ENCODE data around the gene SCUBE3.

The SCUBE3 gene

DNA sequence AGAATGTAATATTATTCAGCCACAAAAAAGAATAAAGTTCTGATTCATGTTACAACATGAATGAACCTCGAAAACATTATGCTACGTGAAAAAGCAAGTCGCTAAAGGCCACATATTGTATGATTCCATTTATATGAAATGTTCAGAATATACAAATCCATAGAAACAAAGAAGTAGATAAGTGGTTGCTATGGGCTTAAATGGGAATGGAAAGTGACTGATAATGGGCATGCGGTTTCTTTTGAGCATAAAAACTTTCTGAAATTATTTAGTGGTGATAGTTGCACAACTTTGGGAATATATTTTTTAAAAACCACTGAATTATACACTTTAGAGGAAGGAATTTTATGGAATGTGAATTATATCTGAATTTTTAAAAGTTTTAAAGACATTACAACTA lies 39.3 kb upstream of the SCUBE3 start:
- TF ChIP-seq, protein P1, sequence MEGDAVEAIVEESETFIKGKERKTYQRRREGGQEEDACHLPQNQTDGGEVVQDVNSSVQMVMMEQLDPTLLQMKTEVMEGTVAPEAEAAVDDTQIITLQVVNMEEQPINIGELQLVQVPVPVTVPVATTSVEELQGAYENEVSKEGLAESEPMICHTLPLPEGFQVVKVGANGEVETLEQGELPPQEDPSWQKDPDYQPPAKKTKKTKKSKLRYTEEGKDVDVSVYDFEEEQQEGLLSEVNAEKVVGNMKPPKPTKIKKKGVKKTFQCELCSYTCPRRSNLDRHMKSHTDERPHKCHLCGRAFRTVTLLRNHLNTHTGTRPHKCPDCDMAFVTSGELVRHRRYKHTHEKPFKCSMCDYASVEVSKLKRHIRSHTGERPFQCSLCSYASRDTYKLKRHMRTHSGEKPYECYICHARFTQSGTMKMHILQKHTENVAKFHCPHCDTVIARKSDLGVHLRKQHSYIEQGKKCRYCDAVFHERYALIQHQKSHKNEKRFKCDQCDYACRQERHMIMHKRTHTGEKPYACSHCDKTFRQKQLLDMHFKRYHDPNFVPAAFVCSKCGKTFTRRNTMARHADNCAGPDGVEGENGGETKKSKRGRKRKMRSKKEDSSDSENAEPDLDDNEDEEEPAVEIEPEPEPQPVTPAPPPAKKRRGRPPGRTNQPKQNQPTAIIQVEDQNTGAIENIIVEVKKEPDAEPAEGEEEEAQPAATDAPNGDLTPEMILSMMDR (IDR thresholded peaks at IDR 0.05; ENCODE audit: low read depth, low read length) = no peak
- no peak for DNase-seq (ENCODE audit: extremely low read depth, low read depth)

DNA sequence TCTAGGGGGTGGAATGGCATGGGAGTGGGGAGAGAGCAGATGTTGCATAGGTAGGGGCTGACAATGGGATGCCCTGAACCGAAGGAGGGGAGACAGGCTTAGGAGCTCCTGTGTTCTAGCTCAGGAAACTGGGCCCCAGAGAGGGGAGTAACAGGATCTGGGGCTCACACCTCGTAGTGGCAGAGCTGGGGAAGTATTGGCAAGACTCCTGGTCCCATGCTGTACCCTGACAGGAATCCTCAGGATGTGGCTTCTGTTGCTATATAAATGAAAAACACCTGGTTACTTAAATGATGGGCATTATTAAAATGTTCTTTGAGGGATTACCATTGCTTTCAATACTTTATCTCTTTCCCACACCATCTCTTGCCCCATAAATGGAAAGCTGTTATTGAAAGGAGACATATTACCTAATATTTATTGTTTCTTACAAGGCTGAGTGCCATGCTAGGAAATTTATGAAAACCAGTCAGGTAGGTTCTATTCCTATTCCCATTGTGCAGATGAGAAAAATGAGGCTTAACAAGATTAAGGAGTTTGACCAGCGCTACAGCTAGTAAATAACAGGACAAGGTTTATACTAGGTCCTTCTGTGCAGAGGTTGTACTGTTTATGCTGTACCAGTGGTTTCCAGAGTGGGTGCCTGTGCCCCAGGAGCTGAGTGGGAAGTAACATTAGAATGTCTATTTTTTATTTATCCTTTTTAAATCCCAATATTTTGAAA lies 37.3 kb upstream of the SCUBE3 start:
- TF ChIP-seq, protein P1 (IDR thresholded peaks at IDR 0.05; ENCODE audit: low read depth, low read length) = no peak
- no peak for DNase-seq (ENCODE audit: extremely low read depth, low read depth)

DNA sequence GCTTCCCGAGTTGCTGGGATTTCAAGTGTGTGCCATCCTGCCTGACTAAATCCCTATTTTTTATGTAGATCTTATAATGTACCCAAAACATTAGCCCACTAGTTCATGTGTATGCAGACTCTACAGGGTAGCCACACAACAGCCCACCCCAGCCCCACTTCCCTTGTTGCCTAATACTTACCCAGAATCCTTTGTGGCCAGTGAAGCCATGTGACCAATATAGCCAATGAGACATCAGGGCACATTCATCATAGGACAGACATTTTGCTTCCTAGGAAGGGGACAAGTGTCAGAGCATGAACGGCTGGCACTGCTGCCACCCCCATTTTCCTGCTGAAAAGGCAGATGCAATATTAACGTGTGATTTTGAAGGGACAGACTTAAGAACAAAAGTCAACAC lies 36.6 kb upstream of the SCUBE3 start:
- TF ChIP-seq, protein P1 (IDR thresholded peaks at IDR 0.05; ENCODE audit: low read depth, low read length) = no peak
- DNase-seq (ENCODE audit: extremely low read depth, low read depth) = no peak

DNA sequence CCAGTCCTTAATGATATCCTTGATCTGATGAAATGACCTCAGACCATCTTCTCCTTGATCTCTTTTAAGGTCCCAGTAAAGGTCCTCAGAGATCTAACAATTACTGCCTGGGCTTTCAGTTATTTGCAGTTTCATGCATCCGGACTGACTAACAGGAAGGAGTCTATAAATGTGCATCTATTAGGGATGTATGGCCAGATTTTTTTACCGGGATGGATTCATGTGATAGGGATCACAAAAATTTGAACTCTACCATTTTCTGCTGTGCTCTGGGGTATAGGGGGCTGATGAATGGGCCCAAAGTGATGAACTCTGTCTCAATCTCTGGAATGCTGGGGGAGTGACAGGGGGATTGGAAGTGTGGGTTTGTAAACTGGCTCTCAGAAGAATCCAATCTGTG lies 36.2 kb upstream of the SCUBE3 start:
- DNase-seq (ENCODE audit: extremely low read depth, low read depth) = no peak

DNA sequence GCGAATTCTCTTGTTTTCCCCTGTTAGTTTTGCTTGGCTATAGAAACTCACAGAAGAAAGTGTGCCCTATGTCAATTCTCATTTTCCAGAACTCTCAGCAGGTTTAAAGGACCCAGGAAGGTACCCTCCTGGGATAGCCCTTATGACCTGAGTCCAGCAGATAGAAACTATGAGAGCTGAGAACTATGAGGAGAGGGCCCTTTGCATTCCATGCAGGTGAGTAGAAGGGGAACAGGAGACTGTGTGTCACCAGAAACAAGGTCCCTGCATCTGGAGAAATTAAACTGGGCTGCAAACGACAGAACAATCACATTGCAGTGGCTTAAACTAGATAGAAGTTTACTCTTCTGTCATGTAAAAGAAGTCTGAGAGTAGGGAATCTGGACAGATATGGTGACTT lies 35.7 kb upstream of the SCUBE3 start:
- DNase-seq (ENCODE audit: extremely low read depth, low read depth) = no peak
- TF ChIP-seq, protein P1 (IDR thresholded peaks at IDR 0.05; ENCODE audit: low read depth, low read length) = no peak

More for the DNA sequence above, 36.2 kb upstream of the SCUBE3 start:
- TF ChIP-seq, protein P1 (IDR thresholded peaks at IDR 0.05; ENCODE audit: low read depth, low read length) = no peak

DNA sequence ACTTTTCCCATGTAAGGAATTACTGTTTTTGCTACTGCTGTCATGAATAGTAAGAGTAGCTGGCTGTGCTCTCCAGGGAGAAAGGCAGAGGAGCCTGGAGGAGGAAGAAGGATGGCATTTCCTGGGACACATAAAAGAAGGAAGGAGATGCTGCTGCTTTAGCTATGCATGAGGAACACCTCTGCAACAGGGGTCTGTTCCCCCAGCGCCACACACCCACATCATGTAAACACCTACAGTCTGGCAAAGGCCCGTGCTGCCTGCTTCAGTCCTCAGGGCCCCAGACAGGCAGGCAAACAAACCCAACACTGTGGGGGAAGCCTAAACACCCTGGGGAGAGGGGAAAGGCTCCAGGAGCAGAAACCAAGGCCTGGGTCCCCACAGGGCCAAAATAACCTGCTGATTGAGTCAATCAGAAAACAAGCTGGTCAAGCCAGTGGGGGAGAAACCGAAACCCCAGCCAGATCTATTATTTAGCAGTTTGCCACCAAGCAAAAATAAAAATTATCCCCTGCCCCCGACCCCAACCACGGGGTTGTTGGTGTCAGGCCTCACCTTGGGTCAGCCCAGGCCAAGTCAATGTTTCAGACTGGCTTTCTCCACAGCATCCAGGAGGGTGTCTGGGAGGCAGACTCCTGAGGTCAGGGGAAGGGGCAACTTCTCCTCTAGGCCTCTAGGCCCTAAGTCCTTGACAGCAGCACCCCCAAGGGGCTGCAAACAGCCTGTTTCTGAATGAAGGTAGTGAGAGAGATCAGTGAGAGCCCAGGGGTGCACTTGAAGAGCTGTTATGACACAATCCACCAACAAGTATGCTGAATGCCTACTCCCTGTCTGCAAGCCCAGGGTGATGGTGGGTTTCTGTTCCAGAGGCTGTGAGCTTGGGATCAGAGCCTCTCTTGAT lies 34.6 kb upstream of the SCUBE3 start:
- no peak for DNase-seq (ENCODE audit: extremely low read depth, low read depth)
- TF ChIP-seq, protein P1 (IDR thresholded peaks at IDR 0.05; ENCODE audit: low read depth, low read length) = no peak
